OCI-LY7 (cell line): ENCODE data around the gene PSD4. TPM values are rescaled to one million over a fixed set of nuclear protein-coding genes. Genes with fewer than 3 reads are reported as not detected.
A peak's percentile ranks its signal among the peaks of the same experiment; 100 is the strongest.

Experiments
- BruUV-seq: library from RNA; stranded (reverse); fragments of 400-500 nt; replicated peaks from 2 replicates; lab custom pipeline; 2021; lab: Mats Ljungman, UMichigan
- CTCF ChIA-PET: fragments of 300-600 bp; sonication (Branson Sonifier 250); formaldehyde crosslinking; loops from one replicate; lab custom pipeline; 2022; ENCODE audit warnings: antibody characterized with exemption; ENCODE audit not compliant: unreplicated experiment; lab: Charles Lee
- POLR2A ChIA-PET: fragments of 300-600 bp; sonication (Branson Sonifier 250); formaldehyde crosslinking; loops from one replicate; lab custom pipeline; 2022; ENCODE audit warnings: antibody characterized with exemption; lab: Charles Lee
- DNase-seq: peaks from one replicate; pipeline ENCODE4 v3.0.0-alpha.2; 2015; ENCODE audit warnings: low spot score
- H2AFZ ChIP-seq: fragments of 200-600 bp; sonication (generic), shearing (Covaris generic); 2 replicates; pipeline ENCODE4 v1.6.1; 2014; ENCODE audit warnings: mild to moderate bottlenecking, antibody characterized with exemption, low read length, moderate library complexity
- H3K27ac ChIP-seq: fragments of 200-600 bp; sonication (generic); 2 replicates; pipeline ENCODE4 v1.5.1; 2014; ENCODE audit warnings: mixed run types, low read depth, mild to moderate bottlenecking, moderate library complexity, low read length, inconsistent platforms; ENCODE audit not compliant: poor library complexity, severe bottlenecking
- H3K36me3 ChIP-seq: fragments of 200-600 bp; sonication (generic); 2 replicates; pipeline ENCODE4 v1.6.1; 2014; ENCODE audit warnings: mild to moderate bottlenecking, antibody characterized with exemption, low read length, moderate library complexity, mixed read lengths; ENCODE audit not compliant: insufficient read depth
- H3K4me1 ChIP-seq: fragments of 200-600 bp; sonication (generic); 2 replicates; pipeline ENCODE4 v1.5.1; 2014; ENCODE audit warnings: mild to moderate bottlenecking, low read length; ENCODE audit not compliant: insufficient read depth, poor library complexity, severe bottlenecking
- H3K4me2 ChIP-seq: fragments of 200-600 bp; sonication (generic); 2 replicates; pipeline ENCODE4 v1.6.1; 2014; ENCODE audit warnings: mild to moderate bottlenecking, low read length
- H3K4me3 ChIP-seq: fragments of 200-600 bp; sonication (generic); 2 replicates; pipeline ENCODE4 v1.5.1; 2014; ENCODE audit warnings: mild to moderate bottlenecking, low read depth, low read length; ENCODE audit not compliant: poor library complexity, severe bottlenecking
- H3K79me2 ChIP-seq: fragments of 200-600 bp; sonication (generic); 2 replicates; pipeline ENCODE4 v1.6.1; 2016; ENCODE audit warnings: low read depth, mild to moderate bottlenecking, low read length, moderate library complexity, mixed read lengths; ENCODE audit not compliant: insufficient read depth
- H3K9me2 ChIP-seq: fragments of 200-600 bp; sonication (generic); 2 replicates; pipeline ENCODE4 v1.6.1; 2016; ENCODE audit warnings: mild to moderate bottlenecking, low read length, mixed read lengths; ENCODE audit not compliant: insufficient read depth
- H3K9me3 ChIP-seq: fragments of 200-600 bp; sonication (generic); 2 replicates; pipeline ENCODE4 v1.6.1; 2014; ENCODE audit warnings: mild to moderate bottlenecking, mixed run types, low read length, mixed read lengths
- H4K20me1 ChIP-seq: fragments of 200-600 bp; sonication (generic); 2 replicates; pipeline ENCODE4 v1.6.1; 2014; ENCODE audit warnings: mild to moderate bottlenecking, antibody characterized with exemption, low read length, moderate library complexity, mixed read lengths; ENCODE audit not compliant: insufficient read depth
- CTCF ChIP-seq: fragments of 200-600 bp; sonication (generic); conservative IDR thresholded peaks from 2 replicates; pipeline ENCODE4 v1.5.1; 2014; ENCODE audit warnings: mild to moderate bottlenecking, antibody characterized with exemption, low read length, moderate library complexity, mixed read lengths
- EZH2phosphoT487 ChIP-seq: fragments of 200-600 bp; sonication (generic); IDR thresholded peaks from 2 replicates; pipeline ENCODE4 v1.6.1; 2018; ENCODE audit warnings: low read depth, borderline replicate concordance, mild to moderate bottlenecking, mixed run types, antibody characterized with exemption, low read length, moderate library complexity, mixed read lengths
- intact Hi-C: fragments of 100-400 bp; cut with micrococcal nuclease; formaldehyde crosslinking; loops from one replicate; pipeline ENCODE4 v1.10.0; 2022; ENCODE audit not compliant: unreplicated experiment
- total RNA-seq, 2 experiments: library from RNA; depleted of rRNA in 1 of 2; stranded (reverse); fragments of >200 nt in 1 of 2; shearing (Covaris generic) in 1 of 2; gene quantifications; 2 replicates each; pipeline ENCODE4 v1.2.3, GENCODE V29; 2014 to 2022

PSD4 gene
- total RNA-seq, 2 experiments from 2014 or later = 99.6 to 100 TPM

GRCh38 chr2:113248997-113249770 is 75.4 kb downstream of the PSD4 start:
- Histone ChIP-seq H3K4me3 (no peak overlapping the region), H2AFZ (no peak overlapping the region), H3K4me1 (no peaks in the 10 kb centered on the region), H3K9me2 (no peaks in the 10 kb centered on the region), H4K20me1 (no peaks in the 10 kb centered on the region), H3K27ac (no peak overlapping the region), H3K9me3 (no peaks in the 10 kb centered on the region), H3K36me3 (no peaks in the 10 kb centered on the region), H3K79me2 (no peaks in the 10 kb centered on the region), H3K4me2 (no peak overlapping the region)
- POLR2A ChIA-PET = interaction anchor here (0.7 kb wide), 1 partner anchor 10 kb away, joined by 3 read pairs; no protein-coding TSS in a partner anchor
- DNase-seq = peak; percentile 65
- CTCF ChIA-PET = interaction anchor here (1.0 kb wide), 2 partner anchors 89 to 111 kb away, joined by 3 to 4 read pairs; no protein-coding TSS in a partner anchor
- intact Hi-C loops = loop anchor here (2.0 to 5.0 kb wide), 2 partner anchors 123 to 142 kb away; no protein-coding TSS in a partner anchor
- BruUV-seq = no TSS peak
- TF ChIP-seq CTCF = peak; percentile 95
- no peak for TF ChIP-seq EZH2phosphoT487

DNA sequence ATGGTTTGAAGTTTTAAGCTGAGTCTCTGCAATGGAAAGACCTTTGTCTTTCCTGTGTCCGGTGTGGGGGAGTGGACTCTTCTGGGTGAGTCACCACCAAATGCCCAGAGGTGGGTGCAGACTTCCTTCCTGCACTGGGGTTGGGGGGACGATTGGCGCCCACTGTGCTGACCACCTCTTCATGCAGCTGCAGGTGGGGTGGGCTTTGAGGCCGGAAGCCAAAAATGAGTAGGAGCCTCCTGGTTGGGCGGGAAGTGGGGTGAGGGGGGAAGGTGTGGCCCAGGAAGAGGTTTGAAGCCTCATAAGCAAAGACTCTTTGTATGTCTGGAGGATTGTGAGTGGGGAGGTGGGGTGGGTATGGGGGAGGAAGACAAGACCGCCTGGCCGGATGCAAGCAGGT is 77.3 kb downstream of the PSD4 start:
- Histone ChIP-seq H4K20me1 (no peaks in the 10 kb centered on the region), H3K4me1 (no peaks in the 10 kb centered on the region), H3K4me3 (no peak overlapping the region), H3K27ac (no peak overlapping the region), H3K4me2 (no peak overlapping the region), H3K9me3 (no peaks in the 10 kb centered on the region), H3K36me3 (peaks cover 6% of the 10 kb centered on the region; the same call in 1 of the 2 replicates), H3K79me2 (no peaks in the 10 kb centered on the region), H3K9me2 (no peaks in the 10 kb centered on the region), H2AFZ (no peak overlapping the region)
- no peak for DNase-seq
- no TSS peak for BruUV-seq
- intact Hi-C loops = no loop called here
- ChIA-PET POLR2A (no interaction called here), CTCF (no interaction called here)
- TF ChIP-seq EZH2phosphoT487 (no peak), CTCF (no peak)

DNA sequence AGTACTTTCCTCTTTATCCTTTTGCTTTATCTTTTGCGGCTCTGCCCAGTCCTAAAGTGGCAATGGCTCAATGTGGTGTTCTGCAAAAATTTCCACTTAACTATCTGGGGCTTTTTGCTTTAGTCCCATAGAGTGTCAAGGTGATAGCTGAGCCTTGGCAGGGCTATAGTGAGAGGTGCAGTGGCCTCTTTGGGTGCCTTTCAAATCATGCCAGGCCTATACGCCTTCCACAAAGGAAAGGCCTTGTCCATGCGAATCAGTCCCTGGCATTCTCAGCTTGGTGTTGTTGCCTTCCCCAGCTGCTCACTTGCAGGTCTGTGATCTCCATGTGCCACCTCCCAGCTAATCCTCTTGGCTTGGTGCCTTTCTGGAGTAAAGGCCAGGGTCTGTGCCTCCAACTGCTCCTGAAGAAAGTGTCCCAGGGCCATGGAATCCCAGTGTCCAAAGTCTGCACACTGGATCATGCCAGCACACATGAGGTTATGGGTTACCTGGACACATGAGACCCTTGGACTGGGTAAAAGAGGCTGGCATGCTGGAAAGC is 78.3 kb downstream of the PSD4 start:
- ChIA-PET POLR2A (no interaction called here), CTCF (no interaction called here)
- H3K4me3 ChIP-seq = no peak overlapping the region
- H2AFZ ChIP-seq = no peak overlapping the region
- H3K4me1 ChIP-seq = no peaks in the 10 kb centered on the region
- H3K27ac ChIP-seq = no peak overlapping the region
- H4K20me1 ChIP-seq = no peaks in the 10 kb centered on the region
- H3K4me2 ChIP-seq = no peak overlapping the region
- no peak for TF ChIP-seq EZH2phosphoT487
- no peak for TF ChIP-seq CTCF
- H3K9me3 ChIP-seq = no peaks in the 10 kb centered on the region
- no peaks in the 10 kb centered on the region for H3K79me2 ChIP-seq
- H3K9me2 ChIP-seq = no peaks in the 10 kb centered on the region
- intact Hi-C loops = no loop called here
- DNase-seq = no peak
- BruUV-seq = no TSS peak
- H3K36me3 ChIP-seq = peaks cover 6% of the 10 kb centered on the region; the same call in 1 of the 2 replicates
